Activated T-cell treated with anti-CD3 and anti-CD28 coated beads, Interleukin-2, amount 50 U/mL, for 72 hours (primary cell): ENCODE results near the gene NPAS3. TPM values are rescaled to one million over a fixed set of nuclear protein-coding genes. Genes with fewer than 3 reads are reported as not detected.

Source experiments
- ATAC-seq, 2 donors: fragments of 150-1000 bp; cut with Tn5 transposase; replicated peaks in 1 of 2; 2 replicates each; pipeline ENCODE4 v1.10.0; 2021; ENCODE audit warnings: moderate library complexity in 2 of 2, mild to moderate bottlenecking in 1 of 2
- DNase-seq, 2 donors: peaks; one replicate each; pipeline ENCODE4 v3.0.0; 2021 to 2022; ENCODE audit warnings: mixed read lengths in 1 of 2
- H3K27ac Mint-ChIP-seq: one replicate; pipeline ENCODE4 v1.8.0; 2022; ENCODE audit warnings: mild to moderate bottlenecking, moderate library complexity, mixed read lengths
- H3K27me3 Mint-ChIP-seq: one replicate; pipeline ENCODE4 v1.8.0; 2022; ENCODE audit warnings: low read depth, mixed read lengths
- H3K36me3 Mint-ChIP-seq, 2 donors: one replicate each; pipeline ENCODE4 v1.8.0; 2022; ENCODE audit warnings: mixed read lengths in 2 of 2, mild to moderate bottlenecking in 1 of 2; ENCODE audit not compliant: insufficient read depth in 2 of 2
- H3K4me1 Mint-ChIP-seq: one replicate; pipeline ENCODE4 v1.8.0; 2022; ENCODE audit warnings: low read depth, mixed read lengths
- H3K4me3 Mint-ChIP-seq, 2 donors: one replicate each; pipeline ENCODE4 v1.8.0; 2022; ENCODE audit warnings: mild to moderate bottlenecking in 2 of 2, mixed read lengths in 2 of 2, moderate library complexity in 2 of 2
- H3K9me3 Mint-ChIP-seq, 2 donors: one replicate each; pipeline ENCODE4 v1.8.0; 2022; ENCODE audit warnings: mixed read lengths in 2 of 2
- total RNA-seq, 2 donors: library from RNA; stranded (reverse); gene quantifications; one replicate each; pipeline ENCODE4 v1.2.3, GENCODE V29; 2022

Gene NPAS3
- not detected for total RNA-seq

DNA sequence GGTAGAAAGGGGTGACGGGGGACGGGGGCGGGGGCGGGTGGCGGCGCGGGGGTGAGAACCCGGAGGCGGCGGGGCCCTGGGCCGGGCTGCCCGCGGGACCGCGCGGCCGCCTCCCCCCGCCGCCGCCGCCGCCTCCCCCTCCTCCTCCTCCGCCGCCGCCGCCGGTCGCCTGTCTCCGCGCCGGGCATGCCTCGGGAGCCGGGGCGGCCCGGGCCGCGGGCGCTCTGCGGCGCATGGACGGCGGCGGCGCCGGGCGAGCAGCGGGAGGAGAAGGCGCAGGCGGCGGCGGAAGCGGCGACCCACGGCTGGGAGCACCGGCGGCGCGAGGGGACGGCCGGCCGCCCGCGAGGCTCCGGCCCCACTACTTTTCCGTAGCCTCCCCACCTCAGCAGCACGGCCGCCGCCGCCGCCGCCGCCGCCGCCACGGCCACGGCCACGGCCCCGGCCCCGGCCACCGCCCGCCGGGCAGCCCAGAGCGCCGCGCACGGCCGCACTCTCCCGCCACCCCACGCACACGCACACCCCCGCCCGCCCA lies at the start of gene NPAS3:
Gene NPAS3, plus strand, starts transcription at position 161 of the 535 bp plus-strand sequence.
- Mint-ChIP-seq H3K4me1 (peaks cover 16% of the 10 kb centered on the region), H3K4me3 (peak within 1 kb of the TSS; percentile 88 to 97), H3K9me3 (no peaks in the 10 kb centered on the region), H3K27me3 (peaks cover 69% of the 10 kb centered on the region), H3K36me3 (peaks cover 2 to 5% of the 10 kb centered on the region in 2 donors), H3K27ac (peak within 1 kb of the TSS; percentile 93)
- DNase-seq (no peak), ATAC-seq (peak; percentile 27 to 33)

DNA sequence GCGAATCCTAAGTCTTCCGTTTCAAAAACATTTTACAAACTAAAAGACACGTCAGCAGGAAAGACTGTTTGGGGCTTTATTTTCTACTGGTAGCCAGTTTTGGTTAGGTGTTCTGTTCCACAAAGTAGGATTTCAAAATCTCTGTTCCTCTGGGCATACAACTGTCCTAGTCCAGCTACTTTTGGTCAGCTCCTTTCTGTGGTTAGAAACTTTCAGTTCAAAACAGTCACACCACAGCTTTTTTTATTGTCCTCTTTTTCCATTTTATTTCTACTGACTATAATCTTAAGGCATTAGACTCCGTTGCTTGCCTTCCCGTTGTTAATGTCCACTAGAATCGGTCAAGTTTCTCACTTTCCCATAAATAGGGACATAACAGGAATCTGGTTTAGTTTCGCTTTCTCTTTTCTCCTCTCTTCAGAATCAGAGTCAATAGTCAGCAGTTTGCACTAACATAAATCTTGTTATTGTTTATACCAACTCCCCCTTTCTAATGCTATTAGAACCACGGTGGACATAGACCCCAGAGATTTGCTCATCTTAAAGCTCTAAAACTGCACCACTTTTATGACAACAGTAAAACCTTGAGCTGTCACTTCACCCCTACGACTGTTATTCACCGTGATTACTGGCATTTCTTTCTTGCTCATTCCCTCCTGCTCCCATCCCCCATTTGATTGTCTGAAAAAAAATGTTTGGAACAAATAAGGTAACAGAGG lies 41.5 kb upstream of the NPAS3 start:
- Mint-ChIP-seq H3K27ac (no peak overlapping the region), H3K27me3 (no peaks in the 10 kb centered on the region), H3K36me3 (no peaks in the 10 kb centered on the region), H3K9me3 (no peaks in the 10 kb centered on the region), H3K4me3 (peak overlapping the region; percentile 20 to 44), H3K4me1 (peaks cover 6% of the 10 kb centered on the region)
- ATAC-seq, result no peak
- DNase-seq, result no peak

DNA sequence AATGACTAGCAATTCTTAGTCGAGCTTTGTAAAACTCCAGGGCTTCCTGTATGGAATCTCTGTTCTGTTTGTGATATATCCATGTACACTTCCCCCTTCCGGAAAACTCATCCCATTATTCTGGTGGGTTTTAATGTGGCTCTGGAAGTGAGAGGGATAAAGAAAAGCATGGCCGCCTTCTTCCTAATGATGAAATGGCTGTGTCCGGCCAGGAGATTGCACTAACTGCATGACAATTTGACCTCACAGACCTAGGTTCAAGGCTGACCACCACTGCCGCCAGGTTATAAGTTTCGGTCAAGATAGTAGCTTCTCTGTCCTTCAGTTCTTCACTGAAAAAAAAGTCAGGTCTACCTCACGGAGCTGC lies 41.0 kb upstream of the NPAS3 start:
- Mint-ChIP-seq H3K27me3 (no peaks in the 10 kb centered on the region), H3K4me1 (peaks cover 6% of the 10 kb centered on the region), H3K9me3 (no peaks in the 10 kb centered on the region), H3K27ac (no peak overlapping the region), H3K36me3 (no peaks in the 10 kb centered on the region), H3K4me3 (peak overlapping the region in 1 of 2 donors; percentile 44)
- no peak for ATAC-seq
- no peak for DNase-seq

DNA sequence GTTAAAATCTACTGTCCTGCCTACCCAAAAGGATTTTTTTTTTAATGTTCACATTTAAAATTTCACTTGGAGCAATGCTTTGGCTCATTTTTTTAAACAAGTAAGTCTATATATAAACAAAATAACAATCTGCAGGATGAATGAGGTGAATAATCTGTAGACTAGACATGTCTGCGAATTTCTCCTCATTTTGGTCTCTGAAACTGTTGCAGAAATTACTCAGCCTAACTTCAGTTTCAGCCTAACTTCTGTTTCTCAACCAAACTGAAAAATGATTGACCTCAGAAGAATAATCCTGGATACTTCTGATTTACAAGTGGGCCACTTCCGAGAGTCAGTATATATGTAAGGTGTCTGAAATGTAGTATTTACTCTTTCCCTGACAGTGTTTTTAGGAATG lies 39.8 kb upstream of the NPAS3 start:
- Mint-ChIP-seq H3K27me3 (no peaks in the 10 kb centered on the region), H3K4me1 (peaks cover 6% of the 10 kb centered on the region), H3K4me3 (no peak overlapping the region), H3K36me3 (no peaks in the 10 kb centered on the region), H3K9me3 (peaks cover 0 to 2% of the 10 kb centered on the region in 2 donors), H3K27ac (no peak overlapping the region)
- no peak for DNase-seq
- ATAC-seq, result no peak

DNA sequence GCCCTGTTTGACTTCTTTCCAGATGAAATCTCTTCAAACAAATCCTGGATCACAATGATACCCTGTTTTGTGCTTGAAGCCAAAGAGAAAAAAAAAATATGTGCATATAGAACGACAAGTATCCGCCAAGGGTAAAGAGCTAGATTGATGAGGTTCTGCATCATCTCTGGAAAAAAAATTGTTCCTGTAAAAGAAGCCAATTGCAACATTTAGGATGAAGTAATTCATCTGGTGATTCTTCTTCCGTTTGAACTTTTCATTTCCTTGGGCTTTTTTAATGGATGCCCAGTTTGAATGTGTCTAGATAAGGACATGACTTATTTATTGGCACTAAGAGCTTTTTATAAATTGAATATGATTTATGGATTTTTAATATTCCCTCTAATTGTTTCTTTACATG lies 38.1 kb upstream of the NPAS3 start:
- Mint-ChIP-seq H3K27me3 (no peaks in the 10 kb centered on the region), H3K9me3 (peaks cover 1 to 2% of the 10 kb centered on the region in 2 donors), H3K27ac (no peak overlapping the region), H3K4me1 (peaks cover 6% of the 10 kb centered on the region), H3K36me3 (no peaks in the 10 kb centered on the region), H3K4me3 (no peak overlapping the region)
- no peak for DNase-seq
- no peak for ATAC-seq

DNA sequence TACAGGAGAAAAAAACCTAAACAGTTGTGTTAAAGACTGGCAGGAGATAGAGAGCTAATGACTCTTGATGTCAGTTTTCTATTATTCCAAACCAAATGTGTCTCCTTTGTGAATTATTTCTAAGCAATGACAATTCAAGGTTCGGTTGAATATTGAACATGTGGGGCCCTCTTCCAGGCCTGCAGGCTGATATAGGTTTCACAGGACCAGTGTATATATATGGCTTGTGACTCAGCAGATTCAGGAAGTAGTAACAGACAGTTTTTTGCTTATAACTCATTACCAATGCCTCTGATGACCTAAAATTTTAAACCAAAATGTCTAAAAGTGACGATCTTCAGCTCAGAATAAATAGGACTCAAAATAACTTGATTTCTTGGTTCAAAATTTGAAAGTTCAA lies 33.7 kb upstream of the NPAS3 start:
- H3K27ac Mint-ChIP-seq, result no peak overlapping the region
- no peaks in the 10 kb centered on the region for H3K27me3 Mint-ChIP-seq
- H3K4me1 Mint-ChIP-seq, result no peaks in the 10 kb centered on the region
- DNase-seq, result no peak
- H3K36me3 Mint-ChIP-seq, result no peaks in the 10 kb centered on the region
- peaks cover 2 to 11% of the 10 kb centered on the region in 2 donors for H3K9me3 Mint-ChIP-seq
- H3K4me3 Mint-ChIP-seq, result no peak overlapping the region
- no peak for ATAC-seq

DNA sequence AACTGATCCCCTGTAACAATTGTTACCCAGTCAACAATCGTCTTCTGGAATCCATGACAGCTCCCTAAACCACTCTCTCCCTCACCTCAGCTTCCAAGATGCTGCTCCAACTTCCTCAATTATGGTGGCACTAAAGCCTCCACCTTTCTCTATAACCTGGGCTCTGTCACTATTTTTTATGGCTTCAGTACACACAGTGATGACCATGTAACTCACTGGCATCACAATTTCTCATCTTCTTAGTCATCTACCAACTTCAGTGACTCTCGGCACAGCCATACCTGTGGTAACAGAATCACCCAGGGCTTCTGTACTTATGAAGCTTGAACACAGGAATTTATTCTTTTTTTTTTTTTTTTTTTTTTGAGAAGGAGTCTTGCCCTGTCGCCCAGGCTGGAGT lies 32.0 kb upstream of the NPAS3 start:
- H3K4me1 Mint-ChIP-seq, result no peaks in the 10 kb centered on the region
- no peaks in the 10 kb centered on the region for H3K36me3 Mint-ChIP-seq
- DNase-seq (no peak), ATAC-seq (no peak)
- H3K9me3 Mint-ChIP-seq, result peaks cover 2 to 11% of the 10 kb centered on the region in 2 donors
- H3K27me3 Mint-ChIP-seq, result no peaks in the 10 kb centered on the region
- H3K4me3 Mint-ChIP-seq, result no peak overlapping the region
- H3K27ac Mint-ChIP-seq, result no peak overlapping the region

DNA sequence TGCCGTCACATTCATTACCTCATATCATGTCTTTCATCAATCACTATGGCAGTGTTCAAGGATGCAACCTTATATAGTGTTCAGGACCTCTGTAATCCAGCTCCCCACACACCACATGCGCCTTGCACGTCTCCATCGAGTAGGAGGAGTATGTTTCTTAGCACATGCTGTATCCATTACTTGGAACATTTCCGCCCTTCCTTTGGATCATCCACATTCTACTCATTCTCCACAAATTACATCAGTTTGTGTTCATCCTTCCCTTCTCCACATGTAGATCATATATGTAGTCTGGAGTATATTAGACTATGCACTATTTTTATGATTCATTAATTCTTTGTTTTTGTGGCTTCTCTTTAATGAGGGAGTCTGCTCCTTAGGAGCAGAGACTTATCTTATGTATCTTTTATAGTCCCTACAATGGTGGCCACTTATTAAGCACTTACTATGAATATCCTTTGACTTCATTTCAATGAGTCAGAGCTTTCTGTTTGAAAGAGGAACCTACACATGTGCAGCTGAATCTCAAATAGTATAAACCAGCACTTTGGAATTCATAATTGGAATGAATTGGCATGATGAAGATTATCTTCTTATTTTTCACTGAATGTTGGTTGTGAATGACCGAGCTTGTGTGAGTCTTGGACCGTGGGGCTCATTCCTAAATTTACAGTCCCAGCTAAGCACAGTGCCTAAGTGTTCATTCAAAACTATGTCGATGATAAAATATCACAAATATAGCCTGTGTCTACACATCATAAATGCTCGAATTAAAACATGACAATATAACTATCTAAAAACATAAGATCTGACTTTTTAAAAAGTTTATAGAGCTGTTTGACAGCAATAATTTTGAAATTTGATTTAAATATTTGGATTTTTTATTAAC lies 30.2 kb upstream of the NPAS3 start:
- no peaks in the 10 kb centered on the region for H3K4me1 Mint-ChIP-seq
- no peaks in the 10 kb centered on the region for H3K27me3 Mint-ChIP-seq
- DNase-seq (no peak), ATAC-seq (no peak)
- H3K27ac Mint-ChIP-seq, result no peak overlapping the region
- H3K9me3 Mint-ChIP-seq, result peaks cover 2 to 11% of the 10 kb centered on the region in 2 donors
- no peaks in the 10 kb centered on the region for H3K36me3 Mint-ChIP-seq
- no peak overlapping the region for H3K4me3 Mint-ChIP-seq

DNA sequence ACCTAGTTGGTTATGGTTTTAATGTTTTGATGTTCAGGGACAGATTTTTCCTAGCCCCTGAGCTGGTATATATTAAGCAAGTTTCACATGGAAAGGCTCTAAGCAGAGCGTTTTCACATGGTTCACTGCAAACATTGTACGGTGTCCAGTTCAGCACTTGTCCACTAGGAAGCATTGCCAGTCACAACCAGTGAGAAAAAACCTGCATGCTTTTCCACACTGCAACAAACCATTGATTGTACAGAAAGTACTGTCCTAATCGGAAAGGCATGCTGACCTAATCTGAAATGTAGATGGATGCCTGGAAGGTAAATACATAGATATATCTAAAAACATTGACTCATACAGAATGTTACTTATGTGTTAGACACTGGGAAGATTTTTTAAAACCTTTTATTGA lies 25.0 kb upstream of the NPAS3 start:
- DNase-seq (no peak), ATAC-seq (no peak)
- Mint-ChIP-seq H3K9me3 (peaks cover 0 to 3% of the 10 kb centered on the region in 2 donors), H3K36me3 (no peaks in the 10 kb centered on the region), H3K27ac (no peak overlapping the region), H3K4me1 (no peaks in the 10 kb centered on the region), H3K4me3 (no peak overlapping the region), H3K27me3 (no peaks in the 10 kb centered on the region)

DNA sequence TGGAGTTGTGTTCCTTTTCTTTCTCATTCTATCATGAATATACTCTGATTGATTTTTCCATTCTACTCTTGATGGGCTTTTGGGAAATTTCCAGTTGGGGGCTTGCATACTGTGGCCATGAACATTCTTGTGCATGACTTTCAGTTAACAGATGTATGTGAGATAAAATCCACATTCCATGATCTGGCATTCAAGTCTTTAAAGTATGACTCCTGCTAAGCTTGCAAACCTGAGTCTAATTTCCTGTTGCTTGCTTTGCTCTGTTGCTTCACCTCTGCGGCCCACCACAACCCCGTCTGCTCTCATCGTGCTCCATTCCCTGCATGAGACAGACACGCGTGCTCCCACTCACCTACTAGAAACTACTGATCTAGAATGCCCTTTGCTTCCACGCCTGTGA lies 24.3 kb upstream of the NPAS3 start:
- no peaks in the 10 kb centered on the region for H3K36me3 Mint-ChIP-seq
- DNase-seq (no peak), ATAC-seq (no peak)
- no peaks in the 10 kb centered on the region for H3K4me1 Mint-ChIP-seq
- H3K9me3 Mint-ChIP-seq, result peaks cover 0 to 3% of the 10 kb centered on the region in 2 donors
- H3K27me3 Mint-ChIP-seq, result no peaks in the 10 kb centered on the region
- no peak overlapping the region for H3K27ac Mint-ChIP-seq
- H3K4me3 Mint-ChIP-seq, result no peak overlapping the region

DNA sequence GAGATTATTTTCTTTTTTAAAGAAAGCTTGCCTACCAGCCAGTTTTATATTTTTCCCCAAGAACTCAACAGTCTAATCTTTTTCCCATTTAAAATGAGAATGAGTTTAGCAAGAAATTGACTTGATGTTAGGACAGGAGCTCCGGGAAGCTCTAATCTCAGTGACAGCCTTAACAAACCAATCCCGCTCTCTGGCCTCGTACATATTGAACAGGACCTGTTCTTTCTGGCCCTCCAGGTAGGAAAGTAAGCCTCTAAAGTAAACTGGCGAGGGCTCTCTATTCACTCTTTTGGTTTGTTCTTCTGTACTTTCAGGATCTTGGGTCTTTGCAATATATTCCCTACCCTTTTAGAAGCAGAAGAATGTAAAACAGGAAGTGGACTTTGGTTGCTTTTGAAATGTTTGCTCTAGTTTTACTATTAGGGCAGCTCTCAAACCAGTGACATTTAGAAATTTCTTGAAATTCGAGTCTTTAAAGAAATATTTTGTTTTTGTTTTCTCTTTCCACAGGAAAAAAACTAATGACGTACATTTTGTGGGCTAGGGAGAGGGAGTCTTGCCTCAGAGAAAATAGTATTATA lies 17.9 kb upstream of the NPAS3 start:
- no peak overlapping the region for H3K4me3 Mint-ChIP-seq
- H3K36me3 Mint-ChIP-seq, result no peaks in the 10 kb centered on the region
- no peak overlapping the region for H3K27ac Mint-ChIP-seq
- no peaks in the 10 kb centered on the region for H3K4me1 Mint-ChIP-seq
- peaks cover 5% of the 10 kb centered on the region for H3K27me3 Mint-ChIP-seq
- ATAC-seq (no peak), DNase-seq (no peak)
- H3K9me3 Mint-ChIP-seq, result no peaks in the 10 kb centered on the region

DNA sequence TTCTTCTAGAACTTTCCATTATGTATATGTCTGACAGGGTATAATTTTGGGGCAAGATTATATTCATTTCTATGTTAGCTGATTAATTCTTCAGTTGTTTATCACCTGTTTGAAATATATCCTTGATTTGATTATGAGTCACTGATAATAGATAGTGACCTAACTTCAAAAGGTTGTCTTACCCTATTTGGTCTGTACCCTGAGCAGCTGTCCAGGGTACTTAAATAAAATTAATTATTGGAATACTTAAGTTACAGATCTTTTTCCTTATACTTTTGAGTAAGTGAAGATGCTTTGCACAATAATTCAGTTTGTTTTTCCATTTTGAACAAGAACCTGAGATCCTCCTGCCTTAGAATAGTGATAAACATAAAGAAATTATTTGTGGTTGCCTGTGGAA lies 13.2 kb upstream of the NPAS3 start:
- ATAC-seq, result no peak
- H3K4me1 Mint-ChIP-seq, result no peaks in the 10 kb centered on the region
- H3K9me3 Mint-ChIP-seq, result peaks cover 0 to 2% of the 10 kb centered on the region in 2 donors
- H3K27ac Mint-ChIP-seq, result no peak overlapping the region
- H3K27me3 Mint-ChIP-seq, result peaks cover 9% of the 10 kb centered on the region
- H3K4me3 Mint-ChIP-seq, result no peak overlapping the region
- DNase-seq, result no peak
- no peaks in the 10 kb centered on the region for H3K36me3 Mint-ChIP-seq

DNA sequence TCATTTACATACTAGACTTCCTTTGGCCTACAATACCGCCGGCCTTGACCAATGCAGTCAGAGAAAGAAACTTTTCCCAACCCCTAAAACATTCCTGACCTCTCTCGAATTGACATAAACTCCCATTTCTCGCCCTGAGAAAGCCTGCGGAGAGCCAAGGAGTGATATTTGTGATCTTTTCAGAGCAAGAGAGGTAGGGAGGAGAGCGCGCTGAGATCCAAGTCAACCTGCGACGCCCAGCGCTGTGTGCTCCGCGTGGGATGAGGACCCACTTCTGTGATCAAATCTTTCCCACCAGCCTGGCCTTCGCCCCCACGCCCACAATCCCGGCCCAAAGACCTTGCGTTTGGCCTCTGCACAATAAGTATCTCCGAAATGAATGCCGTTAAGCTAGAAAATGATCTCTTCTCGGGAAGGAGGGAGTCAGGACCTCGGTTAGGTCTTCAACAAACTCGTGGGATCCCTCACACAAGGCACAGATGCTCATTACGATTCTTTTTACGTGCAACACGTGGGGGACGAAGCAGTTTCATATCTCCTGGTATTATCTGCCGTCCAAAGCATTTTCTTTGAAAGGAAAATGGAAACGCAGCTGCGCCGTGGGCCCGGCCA lies 6.3 kb upstream of the NPAS3 start:
- Mint-ChIP-seq H3K4me1 (no peaks in the 10 kb centered on the region), H3K27me3 (peaks cover 52% of the 10 kb centered on the region), H3K9me3 (no peaks in the 10 kb centered on the region), H3K36me3 (peaks cover 0 to 5% of the 10 kb centered on the region in 2 donors), H3K4me3 (no peak overlapping the region), H3K27ac (no peak overlapping the region)
- ATAC-seq (no peak), DNase-seq (no peak)
